Body of pancreas (tissue), 4 donors: ENCODE measurements around the gene CORO1C. TPM values are rescaled to one million over a fixed set of nuclear protein-coding genes. Genes with fewer than 3 reads are reported as not detected.

Experiments
- ATAC-seq: fragments of 150-250 bp; one replicate; pipeline ENCODE4 v1.9.1; 2016
- DNase-seq, 4 donors: peaks; one replicate each; pipeline ENCODE4 v3.0.0-alpha.2; 2019
- H3K27ac ChIP-seq, 4 donors: fragments of 200-600 bp; sonication (generic); 1 replicate in 3 of 4; 2 replicates in 1 of 4; pipeline versions ENCODE4 v1.5.1 to v1.6.1; 2016 to 2019; ENCODE audit warnings: mild to moderate bottlenecking in 1 of 4, mixed read lengths in 1 of 4, moderate library complexity in 1 of 4
- H3K27me3 ChIP-seq, 2 donors: fragments of 200-600 bp; sonication (generic); one replicate each; pipeline ENCODE4 v1.6.0; 2016; ENCODE audit warnings: mild to moderate bottlenecking in 1 of 2
- H3K36me3 ChIP-seq, 2 donors: fragments of 200-600 bp; sonication (generic); replicated peaks in 1 of 2; 2 replicates each; pipeline ENCODE4 v1.5.1; 2016; ENCODE audit warnings: low read depth in 2 of 2; ENCODE audit not compliant: insufficient read depth in 1 of 2
- H3K4me1 ChIP-seq: fragments of 200-600 bp; sonication (generic); one replicate; pipeline ENCODE4 v1.6.0; 2016
- H3K4me3 ChIP-seq, 2 donors: fragments of 200-600 bp; sonication (generic); 1 replicate in 1 of 2; 2 replicates in 1 of 2; pipeline ENCODE4 v1.5.1; 2016 to 2019
- H3K9me3 ChIP-seq, 3 donors: fragments of 200-600 bp; sonication (generic); 1 replicate in 2 of 3; 2 replicates in 1 of 3; pipeline ENCODE4 v1.5.1; 2016
- POLR2A ChIP-seq, 3 donors: fragments of 450-650 bp; IDR thresholded peaks; one replicate each; pipeline ENCODE4 v1.6.1; 2016; ENCODE audit warnings: antibody characterized with exemption in 3 of 3, mild to moderate bottlenecking in 2 of 3
- WGBS, 2 donors: methylation state at CpG; one replicate each; pipeline ENCODE4 v1.1.5; 2017; 5-methylcytosine and 5-hydroxymethylcytosine counted together
- intact Hi-C: fragments of 100-400 bp; cut with DNase I; formaldehyde crosslinking; loops from one replicate; pipeline ENCODE4 v1.15.1; 2023
- total RNA-seq, 2 donors: library from RNA; depleted of rRNA; stranded (reverse); fragments of >200 nt; gene quantifications; one replicate each; pipeline ENCODE4 v1.1.0, GENCODE V29; 2016
- TF ChIP-seq, protein P1 (sequence below), 7 experiments: fragments of 450-650 bp in 4 of 7; fragments of 200-600 bp in 3 of 7; sonication (generic) in 3 of 7; IDR thresholded peaks; one replicate each; pipeline ENCODE4 v1.5.1; 2016 to 2019; ENCODE audit warnings: antibody characterized with exemption in 7 of 7

The CORO1C gene
- total RNA-seq, 2 donors from 2014 or later, result 26.7 to 27.4 TPM

DNA sequence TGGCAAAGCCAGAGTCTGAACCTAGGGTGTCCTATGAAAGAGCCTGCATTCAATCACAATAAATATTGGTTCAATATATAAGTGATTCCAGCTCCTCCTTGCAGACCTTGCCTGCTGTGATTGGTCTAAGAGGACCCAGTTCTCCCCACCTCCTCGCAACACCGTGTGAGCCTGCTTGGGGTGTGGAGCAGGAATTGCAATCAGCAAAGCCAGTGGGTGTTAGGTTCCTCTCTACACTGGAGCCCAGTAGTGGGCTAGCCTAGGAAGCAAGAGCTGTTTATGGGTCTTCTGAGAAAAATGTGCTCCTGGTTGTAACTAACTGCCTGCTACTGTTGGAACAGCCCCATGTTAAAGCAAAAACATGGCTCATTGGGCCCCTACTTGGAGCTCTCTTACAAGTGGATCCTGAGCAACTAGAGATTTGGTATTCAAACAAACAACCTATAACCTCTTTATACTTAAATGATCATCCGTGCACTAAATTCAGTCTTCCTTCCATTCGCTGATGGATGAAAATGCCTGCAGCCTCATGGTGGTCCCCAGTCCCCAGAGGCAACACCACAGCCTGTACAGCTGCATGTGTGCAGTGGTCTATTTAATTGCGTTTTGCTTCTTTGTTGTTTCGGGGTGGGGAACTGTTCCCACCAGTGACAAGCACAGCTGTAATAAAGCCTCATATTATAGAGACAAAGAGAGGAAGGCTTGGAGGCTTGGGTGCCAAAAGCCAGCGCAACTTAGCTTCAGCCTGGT lies 93.9 kb downstream of the CORO1C start:
- Histone ChIP-seq H3K4me3 (no peak overlapping the region), H3K27ac (no peak overlapping the region), H3K27me3 (no peaks in the 10 kb centered on the region), H3K4me1 (no peaks in the 10 kb centered on the region), H3K9me3 (no peaks in the 10 kb centered on the region), H3K36me3 (no peaks in the 10 kb centered on the region)
- intact Hi-C loops, result no loop called here
- DNase-seq (no peak), ATAC-seq (no peak)
- 57 to 61% methylated on average over 7 of the region's 7 CpGs for WGBS, 2 donors
- TF ChIP-seq, protein P1, sequence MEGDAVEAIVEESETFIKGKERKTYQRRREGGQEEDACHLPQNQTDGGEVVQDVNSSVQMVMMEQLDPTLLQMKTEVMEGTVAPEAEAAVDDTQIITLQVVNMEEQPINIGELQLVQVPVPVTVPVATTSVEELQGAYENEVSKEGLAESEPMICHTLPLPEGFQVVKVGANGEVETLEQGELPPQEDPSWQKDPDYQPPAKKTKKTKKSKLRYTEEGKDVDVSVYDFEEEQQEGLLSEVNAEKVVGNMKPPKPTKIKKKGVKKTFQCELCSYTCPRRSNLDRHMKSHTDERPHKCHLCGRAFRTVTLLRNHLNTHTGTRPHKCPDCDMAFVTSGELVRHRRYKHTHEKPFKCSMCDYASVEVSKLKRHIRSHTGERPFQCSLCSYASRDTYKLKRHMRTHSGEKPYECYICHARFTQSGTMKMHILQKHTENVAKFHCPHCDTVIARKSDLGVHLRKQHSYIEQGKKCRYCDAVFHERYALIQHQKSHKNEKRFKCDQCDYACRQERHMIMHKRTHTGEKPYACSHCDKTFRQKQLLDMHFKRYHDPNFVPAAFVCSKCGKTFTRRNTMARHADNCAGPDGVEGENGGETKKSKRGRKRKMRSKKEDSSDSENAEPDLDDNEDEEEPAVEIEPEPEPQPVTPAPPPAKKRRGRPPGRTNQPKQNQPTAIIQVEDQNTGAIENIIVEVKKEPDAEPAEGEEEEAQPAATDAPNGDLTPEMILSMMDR (IDR thresholded peaks at IDR 0.05), result no peak
- no peak for TF ChIP-seq POLR2A (IDR thresholded peaks at IDR 0.05)

DNA sequence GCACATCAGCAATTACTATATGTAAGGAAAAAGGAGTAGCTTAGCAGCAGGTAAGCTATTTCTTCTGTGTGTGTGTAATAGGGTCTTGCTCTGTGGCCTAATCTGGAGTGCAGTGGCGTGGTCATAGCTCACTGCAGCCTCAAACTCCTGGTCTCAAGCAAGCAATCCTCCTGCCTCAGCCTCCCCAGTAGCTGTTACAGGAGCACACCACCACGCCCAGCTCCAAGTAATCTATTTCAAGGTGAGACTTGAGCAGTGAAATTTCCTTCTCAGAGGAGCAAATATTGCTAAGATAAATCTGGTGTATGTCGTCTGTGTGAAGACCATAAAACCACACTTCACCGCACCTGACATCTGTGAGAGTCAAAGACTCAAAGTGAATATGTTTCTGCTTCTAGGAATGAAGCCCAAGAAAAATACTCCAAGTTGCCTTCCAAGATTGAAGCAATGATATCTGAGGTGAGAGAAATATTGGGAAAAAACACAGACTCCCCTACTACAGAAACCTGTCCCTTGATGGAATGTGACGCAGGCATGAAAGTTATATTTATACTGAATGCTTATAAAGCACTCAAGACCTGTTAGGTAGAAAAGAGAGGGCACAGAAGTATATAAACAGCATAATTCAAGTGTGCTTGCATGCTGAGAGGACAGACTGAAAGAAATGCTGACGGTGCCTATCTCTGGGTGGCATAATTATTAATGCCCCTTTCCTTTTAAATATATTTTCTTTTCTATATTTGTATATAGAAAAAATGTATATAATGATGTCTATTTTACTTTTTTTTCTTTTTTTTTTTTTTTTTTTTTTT lies 95.1 kb downstream of the CORO1C start:
- DNase-seq (no peak), ATAC-seq (no peak)
- Histone ChIP-seq H3K36me3 (no peaks in the 10 kb centered on the region), H3K9me3 (no peaks in the 10 kb centered on the region), H3K27me3 (no peaks in the 10 kb centered on the region), H3K27ac (no peak overlapping the region), H3K4me3 (no peak overlapping the region), H3K4me1 (no peaks in the 10 kb centered on the region)
- intact Hi-C loops, result no loop called here
- WGBS, 2 donors, result 70 to 79% methylated on average over 6 of the region's 6 CpGs
- TF ChIP-seq, protein P1 (IDR thresholded peaks at IDR 0.05), result no peak
- no peak for TF ChIP-seq POLR2A (IDR thresholded peaks at IDR 0.05)

DNA sequence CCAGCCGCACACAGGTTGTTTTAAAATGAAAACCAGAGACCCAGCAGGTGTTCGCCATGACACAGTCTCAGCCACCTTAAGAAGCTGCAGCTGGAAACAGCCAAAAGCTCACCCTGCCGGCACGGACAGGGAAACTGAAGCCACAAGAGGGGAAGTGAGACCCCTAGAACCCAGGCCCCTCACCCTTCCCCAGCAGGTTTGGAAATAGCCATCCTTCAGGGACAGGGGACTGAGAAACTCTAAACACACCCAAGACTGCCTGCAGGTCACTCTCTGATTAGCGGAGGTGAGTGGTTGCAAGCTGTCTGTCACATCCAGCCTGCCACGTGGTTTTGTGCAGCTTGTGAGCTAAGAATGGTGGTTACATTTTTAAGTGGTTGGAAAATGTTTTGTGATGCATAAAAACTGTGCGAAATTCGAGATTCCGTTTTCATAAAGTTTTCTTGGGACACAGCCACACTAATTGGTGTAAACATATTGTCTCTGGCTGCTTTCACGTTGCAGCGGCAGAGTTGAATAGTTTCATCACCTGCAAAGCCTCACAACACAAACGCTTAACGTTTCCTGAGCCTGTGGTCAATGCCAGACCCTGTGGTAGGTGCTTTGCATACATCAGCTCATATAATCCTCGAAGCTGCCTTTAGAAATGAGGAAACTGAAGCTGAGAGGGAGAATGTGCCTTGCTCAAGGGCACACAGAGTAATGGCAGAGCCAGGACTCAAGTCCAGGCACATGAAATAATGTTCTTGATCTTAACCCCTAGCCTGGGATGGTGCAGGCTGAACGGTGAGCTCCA lies 95.9 kb downstream of the CORO1C start:
- no peaks in the 10 kb centered on the region for H3K27me3 ChIP-seq
- WGBS, 2 donors, result 40 to 56% methylated on average over 15 of the region's 15 CpGs
- H3K27ac ChIP-seq, result peak overlapping the region in 1 of 4 donors; percentile 39
- DNase-seq, result peak in 1 of 4 donors; percentile 44
- no peaks in the 10 kb centered on the region for H3K9me3 ChIP-seq
- TF ChIP-seq, protein P1 (IDR thresholded peaks at IDR 0.05), result no peak
- TF ChIP-seq POLR2A (IDR thresholded peaks at IDR 0.05), result no peak
- H3K4me3 ChIP-seq, result no peak overlapping the region
- intact Hi-C loops, result no loop called here
- H3K36me3 ChIP-seq, result no peaks in the 10 kb centered on the region
- no peak for ATAC-seq
- H3K4me1 ChIP-seq, result no peaks in the 10 kb centered on the region

DNA sequence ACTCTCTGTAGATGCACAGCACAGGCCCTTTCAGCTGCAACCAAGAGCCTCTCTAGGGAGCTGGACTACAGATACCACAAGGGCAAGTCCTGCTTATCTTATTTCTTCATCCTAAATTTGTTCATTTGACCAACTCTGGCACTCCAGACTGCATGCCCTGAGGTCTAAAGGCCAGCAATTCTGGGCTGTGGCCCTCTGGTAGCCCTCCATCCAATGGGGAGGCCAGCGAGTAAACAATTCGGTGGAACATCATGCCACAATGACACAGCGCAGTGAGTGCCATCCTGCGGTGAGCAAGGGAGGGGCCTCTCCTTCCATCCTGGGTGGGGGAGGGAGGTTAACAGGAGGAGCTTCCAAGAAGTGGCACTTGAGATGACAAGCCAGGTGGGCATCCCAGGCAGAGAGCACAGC lies 97.0 kb downstream of the CORO1C start:
- ATAC-seq (no peak), DNase-seq (peak in 1 of 4 donors; percentile 26)
- TF ChIP-seq, protein P1 (IDR thresholded peaks at IDR 0.05), result no peak
- no peak for TF ChIP-seq POLR2A (IDR thresholded peaks at IDR 0.05)
- Histone ChIP-seq H3K4me1 (no peaks in the 10 kb centered on the region), H3K36me3 (no peaks in the 10 kb centered on the region), H3K27ac (peak overlapping the region in 1 of 4 donors; percentile 40), H3K9me3 (no peaks in the 10 kb centered on the region), H3K27me3 (no peaks in the 10 kb centered on the region), H3K4me3 (no peak overlapping the region)
- intact Hi-C loops, result no loop called here
- 47 to 48% methylated on average over 3 to 4 of the region's 4 CpGs for WGBS, 2 donors
